ENCODE data around the gene MRNIP. TPM values are rescaled to one million over a fixed set of nuclear protein-coding genes. Genes with fewer than 3 reads are reported as not detected.

Gene MRNIP
- total RNA-seq, 2 experiments from 2014 or later: 20.2 to 21.4 TPM

DNA sequence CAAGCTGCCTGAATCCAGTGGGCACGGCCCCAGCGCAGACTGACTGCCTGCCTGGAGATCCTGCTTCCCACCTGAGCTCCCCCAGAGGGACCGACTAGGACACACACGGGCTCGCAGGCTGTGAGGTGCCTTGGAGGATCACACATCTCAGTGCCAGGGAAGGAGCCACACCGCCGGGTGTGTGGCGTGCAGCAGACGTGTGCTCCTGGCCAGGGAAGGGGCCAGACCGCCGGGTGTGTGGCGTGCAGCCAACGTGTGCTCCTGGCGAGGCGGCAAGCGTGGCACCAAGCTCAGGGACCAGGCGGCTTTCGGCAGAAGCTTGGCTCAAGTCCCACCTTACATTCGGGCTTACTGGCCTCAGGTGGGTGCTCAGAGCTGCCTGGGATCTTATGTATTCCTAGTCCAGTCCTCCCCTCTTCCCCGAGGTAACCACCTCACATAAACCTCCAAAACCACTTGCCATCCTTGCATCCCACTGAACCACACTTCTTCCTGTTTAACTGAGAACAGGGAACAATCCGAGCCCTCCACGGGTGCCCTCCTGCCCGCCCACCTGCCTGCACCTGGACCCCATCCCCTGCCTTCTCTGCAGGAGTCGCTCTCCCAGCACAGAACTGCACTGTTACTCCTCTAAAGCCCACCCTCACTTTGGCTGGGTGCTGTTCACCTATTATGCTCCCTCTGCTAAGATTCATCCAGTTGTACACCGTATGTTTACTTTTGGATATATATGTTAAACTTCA lies 22.4 kb upstream of the MRNIP start:
- no peak overlapping the region for H3K27ac Mint-ChIP-seq
- H3K36me3 Mint-ChIP-seq: peaks cover 47% of the 10 kb centered on the region
- H3K4me3 Mint-ChIP-seq: no peak overlapping the region
- no peaks in the 10 kb centered on the region for H3K4me1 Mint-ChIP-seq
- no peak for ATAC-seq
- H3K27me3 Mint-ChIP-seq: no peaks in the 10 kb centered on the region
- DNase-seq: no peak
- peaks cover 5% of the 10 kb centered on the region for H3K9me3 Mint-ChIP-seq (ENCODE audit: low read depth)
- CTCF ChIA-PET: no interaction called here

DNA sequence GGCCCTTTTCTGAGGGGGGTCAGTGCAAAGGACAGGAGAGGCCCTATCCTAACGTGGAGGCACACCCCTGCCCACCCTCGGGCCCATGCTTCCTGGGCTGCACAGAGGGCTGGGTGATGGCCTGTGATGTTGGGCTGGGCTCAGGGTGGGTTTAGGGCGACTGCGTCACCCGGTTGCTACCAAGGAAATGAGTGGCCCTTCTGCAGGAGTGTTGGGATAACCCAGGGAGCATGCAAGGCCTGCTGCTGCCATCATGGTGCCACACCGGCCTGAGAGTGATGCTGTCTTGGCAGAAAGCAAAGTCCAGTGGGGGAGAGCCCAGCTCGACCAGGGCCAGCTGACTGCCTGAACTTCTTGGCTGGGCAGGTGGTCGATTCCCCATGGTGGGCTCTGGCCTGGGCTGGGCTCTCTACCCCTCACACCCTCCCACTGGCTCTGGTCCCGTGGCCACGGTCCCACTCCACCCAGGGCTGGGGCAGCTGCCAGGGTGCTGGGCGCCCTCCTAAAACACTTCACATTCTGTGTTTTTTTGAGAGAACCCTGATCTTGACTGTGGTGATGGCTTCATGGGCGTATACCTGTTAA lies 21.5 kb upstream of the MRNIP start:
- no peak for ATAC-seq
- CTCF ChIA-PET: no interaction called here
- no peak overlapping the region for H3K4me3 Mint-ChIP-seq
- H3K36me3 Mint-ChIP-seq: peaks cover 38% of the 10 kb centered on the region
- DNase-seq: no peak
- no peaks in the 10 kb centered on the region for H3K27me3 Mint-ChIP-seq
- no peaks in the 10 kb centered on the region for H3K4me1 Mint-ChIP-seq
- no peak overlapping the region for H3K27ac Mint-ChIP-seq
- H3K9me3 Mint-ChIP-seq (ENCODE audit: low read depth): peaks cover 5% of the 10 kb centered on the region

DNA sequence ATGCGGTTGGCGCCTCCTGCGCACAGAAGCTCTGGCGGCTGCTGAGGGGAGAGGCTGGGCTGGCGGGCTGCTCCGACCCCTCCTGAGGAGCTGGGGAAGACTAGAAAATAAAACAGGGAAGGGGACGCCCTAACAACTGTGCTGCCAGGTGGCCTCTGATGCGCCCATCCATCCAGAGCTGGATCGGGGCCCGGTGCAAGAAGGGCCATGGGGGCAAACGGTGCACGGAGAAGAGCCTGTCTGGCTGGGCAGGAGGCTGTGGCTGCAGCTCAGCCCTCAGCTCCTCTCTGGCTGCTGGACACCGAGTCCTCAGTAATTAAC lies 21.0 kb upstream of the MRNIP start:
- no peaks in the 10 kb centered on the region for H3K4me1 Mint-ChIP-seq
- H3K4me3 Mint-ChIP-seq: no peak overlapping the region
- no peak overlapping the region for H3K27ac Mint-ChIP-seq
- H3K9me3 Mint-ChIP-seq (ENCODE audit: low read depth): peaks cover 5% of the 10 kb centered on the region
- no peaks in the 10 kb centered on the region for H3K27me3 Mint-ChIP-seq
- peaks cover 33% of the 10 kb centered on the region for H3K36me3 Mint-ChIP-seq
- CTCF ChIA-PET: no interaction called here
- ATAC-seq (no peak), DNase-seq (no peak)

DNA sequence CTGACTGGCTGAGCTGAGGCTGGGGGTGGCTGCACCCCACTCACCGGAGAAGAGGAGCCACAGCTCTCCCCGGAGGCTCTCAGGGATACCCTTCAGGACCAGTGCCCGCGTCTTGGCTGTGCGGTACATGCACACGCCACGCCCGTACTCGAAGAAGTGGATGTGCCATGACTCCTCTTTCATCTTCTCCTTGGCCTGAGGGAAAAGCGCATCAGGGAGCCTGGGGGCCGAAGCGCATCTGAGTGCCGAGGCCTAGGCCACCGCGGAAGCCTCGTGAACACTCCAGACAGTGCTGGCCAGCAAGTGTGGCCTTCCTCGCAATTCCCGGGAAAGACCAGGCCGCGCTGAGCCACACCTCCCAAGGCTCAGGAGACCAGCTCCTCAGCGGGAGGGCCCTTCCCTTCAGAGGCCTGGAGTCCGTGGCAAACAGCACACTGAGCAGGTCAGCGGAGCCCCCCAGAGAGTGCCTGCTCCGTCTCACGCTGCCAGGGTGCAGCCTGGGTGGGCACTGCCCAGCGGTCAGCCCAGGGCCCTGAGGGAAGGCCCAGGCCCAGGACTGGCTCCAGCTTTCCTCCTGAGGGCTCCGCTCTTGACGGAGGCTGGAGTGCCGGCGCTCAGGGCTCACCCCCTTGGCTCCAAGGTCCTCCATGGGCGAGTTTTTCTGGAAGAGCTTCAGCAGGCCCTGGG lies 20.5 kb upstream of the MRNIP start:
- H3K4me3 Mint-ChIP-seq: no peak overlapping the region
- DNase-seq: no peak
- H3K27ac Mint-ChIP-seq: no peak overlapping the region
- H3K9me3 Mint-ChIP-seq (ENCODE audit: low read depth): peaks cover 3% of the 10 kb centered on the region
- H3K27me3 Mint-ChIP-seq: no peaks in the 10 kb centered on the region
- no peak for ATAC-seq
- no peaks in the 10 kb centered on the region for H3K4me1 Mint-ChIP-seq
- CTCF ChIA-PET: interaction anchor here (1.7 kb wide), 1 partner anchor 77 kb away, joined by 6 read pairs; no protein-coding TSS in a partner anchor
- H3K36me3 Mint-ChIP-seq: peaks cover 28% of the 10 kb centered on the region

DNA sequence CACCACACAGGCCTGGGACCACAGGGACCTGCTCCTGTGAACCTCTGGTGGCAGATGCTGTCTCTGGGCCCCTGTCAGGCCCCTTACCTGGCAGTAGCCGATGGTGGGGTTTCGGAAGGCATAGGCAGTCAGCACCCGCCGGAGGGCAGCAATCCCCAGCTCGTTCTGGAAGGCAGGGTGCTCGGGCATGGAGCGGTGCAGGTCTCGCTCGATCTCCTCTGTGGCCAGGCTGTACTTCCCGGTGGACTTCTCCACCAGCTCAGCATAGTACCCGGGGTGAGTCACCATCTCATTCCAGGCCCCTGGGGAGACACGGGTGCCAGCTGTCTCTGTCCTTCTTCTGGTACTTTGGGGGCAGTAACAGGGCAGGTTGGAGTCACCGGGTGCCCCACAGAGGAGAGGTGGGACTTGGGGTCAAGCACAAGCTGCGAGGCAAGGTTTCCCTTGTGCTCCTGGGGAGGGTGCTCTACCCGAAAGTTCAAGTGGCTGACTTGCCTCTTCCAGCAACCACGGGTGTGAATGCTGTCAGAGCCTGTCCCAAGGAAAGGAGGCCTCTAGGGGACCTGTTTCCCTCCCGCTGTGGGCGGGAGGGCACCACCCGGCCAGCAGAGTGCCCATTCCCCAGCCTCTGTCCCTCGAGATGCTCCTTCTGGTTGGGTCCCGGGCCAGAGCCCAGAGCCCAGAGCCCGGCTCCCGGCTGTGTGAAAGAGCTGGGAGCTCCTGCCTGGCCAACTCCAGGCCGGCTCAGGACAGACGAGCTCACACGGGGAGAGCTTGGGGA lies 19.8 kb upstream of the MRNIP start:
- no peak for ATAC-seq
- H3K4me1 Mint-ChIP-seq: no peaks in the 10 kb centered on the region
- no peak for DNase-seq
- H3K4me3 Mint-ChIP-seq: no peak overlapping the region
- no peaks in the 10 kb centered on the region for H3K27me3 Mint-ChIP-seq
- H3K27ac Mint-ChIP-seq: no peak overlapping the region
- CTCF ChIA-PET: interaction anchor here (1.7 kb wide), 1 partner anchor 77 kb away, joined by 6 read pairs; no protein-coding TSS in a partner anchor
- H3K36me3 Mint-ChIP-seq: peaks cover 21% of the 10 kb centered on the region
- H3K9me3 Mint-ChIP-seq (ENCODE audit: low read depth): peaks cover 2% of the 10 kb centered on the region

DNA sequence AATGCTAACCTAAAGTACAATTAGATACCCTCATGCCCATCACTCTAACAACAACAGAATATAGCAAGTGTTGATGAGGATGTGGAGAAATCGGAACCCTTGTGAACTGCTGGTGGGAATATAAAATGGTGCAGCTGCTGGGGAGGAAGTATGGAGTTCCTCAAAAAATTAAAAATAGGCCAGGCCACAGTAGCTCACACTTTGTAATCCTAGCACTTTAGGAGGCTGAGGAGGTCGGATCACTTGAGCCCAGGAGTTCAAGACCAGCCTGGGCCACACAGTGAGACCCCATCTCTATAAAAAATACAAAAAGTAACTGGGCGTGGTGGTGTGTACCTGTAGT lies 18.0 kb upstream of the MRNIP start:
- CTCF ChIA-PET: no interaction called here
- Mint-ChIP-seq H3K27ac (no peak overlapping the region), H3K9me3 (ENCODE audit: low read depth) (no peaks in the 10 kb centered on the region), H3K36me3 (peaks cover 8% of the 10 kb centered on the region), H3K27me3 (no peaks in the 10 kb centered on the region), H3K4me3 (no peak overlapping the region), H3K4me1 (no peaks in the 10 kb centered on the region)
- ATAC-seq: no peak
- DNase-seq: no peak

DNA sequence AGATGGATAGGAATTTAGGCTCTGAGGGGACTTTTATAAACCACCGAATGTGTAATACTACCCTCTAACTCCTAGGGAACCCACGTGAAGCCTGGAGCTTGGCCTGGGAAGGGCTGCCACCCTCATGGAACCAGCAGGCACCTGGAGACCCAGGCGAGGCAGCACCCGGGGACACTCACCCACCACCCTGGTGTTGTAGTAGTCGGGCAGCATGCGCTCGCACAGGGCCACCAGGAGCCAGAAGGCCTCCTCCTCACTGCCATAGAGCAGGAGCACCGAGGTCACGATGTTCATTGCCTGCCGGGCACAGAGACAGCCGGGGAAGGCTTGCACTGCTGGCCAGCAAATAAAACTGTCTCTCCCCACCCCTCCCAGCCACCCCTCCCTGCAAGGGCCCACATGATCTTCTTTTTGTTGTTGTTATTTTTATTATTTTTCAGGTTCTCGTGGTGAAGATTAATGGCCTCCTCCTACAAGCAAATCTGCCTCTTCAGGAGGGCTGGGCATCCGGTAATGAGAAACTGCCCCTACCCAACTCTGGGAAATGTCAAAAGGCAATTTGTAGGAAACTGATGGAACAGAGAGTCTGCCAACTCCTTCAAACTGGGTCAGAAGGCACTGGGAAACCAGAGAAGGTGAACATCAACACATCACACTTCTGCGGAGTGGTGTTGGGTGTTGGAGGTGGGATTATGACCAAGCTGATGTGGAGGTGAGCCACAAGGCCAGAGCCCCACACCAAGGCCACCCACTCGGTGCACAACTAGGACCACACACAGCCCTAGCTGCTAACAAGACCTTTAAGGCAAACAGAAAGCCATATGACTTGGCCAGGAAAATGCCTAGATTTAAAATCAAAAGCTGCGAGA lies 17.4 kb upstream of the MRNIP start:
- Mint-ChIP-seq H3K9me3 (ENCODE audit: low read depth) (no peaks in the 10 kb centered on the region), H3K27ac (no peak overlapping the region), H3K27me3 (no peaks in the 10 kb centered on the region), H3K4me3 (no peak overlapping the region), H3K4me1 (no peaks in the 10 kb centered on the region), H3K36me3 (peaks cover 4% of the 10 kb centered on the region)
- CTCF ChIA-PET: no interaction called here
- DNase-seq (no peak), ATAC-seq (no peak)

DNA sequence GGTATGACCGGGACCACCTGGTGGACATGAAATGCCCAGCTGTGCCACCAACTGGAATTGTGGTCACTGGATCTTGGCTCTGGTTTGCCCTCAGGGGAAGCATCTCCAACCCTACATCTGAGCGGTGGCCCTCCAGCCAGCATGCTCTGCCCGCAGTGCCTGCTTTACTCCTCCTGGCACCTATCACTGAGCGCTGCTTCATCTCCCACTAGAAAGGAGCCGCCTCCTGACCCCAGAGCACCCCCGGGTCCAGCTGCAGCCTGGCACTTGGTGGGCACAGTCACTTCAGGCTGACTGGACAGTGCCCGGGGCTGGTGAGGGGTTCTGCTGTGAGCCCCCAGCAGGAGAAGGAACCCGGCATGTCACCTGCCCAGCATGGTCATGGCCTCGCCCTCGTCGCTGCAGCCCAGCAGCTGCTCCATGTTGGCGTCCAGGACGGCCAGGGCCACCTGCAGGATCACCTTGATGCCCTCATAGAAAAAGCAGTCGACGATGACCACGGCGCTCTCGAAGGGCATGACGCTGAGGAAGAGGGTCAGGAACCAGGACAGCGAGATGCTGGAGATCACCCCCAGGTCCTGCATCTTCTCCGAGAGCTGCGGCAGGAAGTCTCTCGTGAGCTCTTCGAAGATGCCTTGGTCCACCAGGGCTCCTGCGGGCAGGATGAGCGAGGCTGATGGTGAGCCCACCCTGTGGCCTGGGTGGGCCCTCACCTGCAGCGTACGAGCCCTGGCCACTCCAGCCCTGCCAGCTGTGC lies 16.1 kb upstream of the MRNIP start:
- CTCF ChIA-PET: no interaction called here
- Mint-ChIP-seq H3K36me3 (peaks cover 8% of the 10 kb centered on the region), H3K9me3 (ENCODE audit: low read depth) (no peaks in the 10 kb centered on the region), H3K27me3 (no peaks in the 10 kb centered on the region), H3K27ac (no peak overlapping the region), H3K4me1 (no peaks in the 10 kb centered on the region), H3K4me3 (no peak overlapping the region)
- ATAC-seq: no peak
- DNase-seq: no peak

DNA sequence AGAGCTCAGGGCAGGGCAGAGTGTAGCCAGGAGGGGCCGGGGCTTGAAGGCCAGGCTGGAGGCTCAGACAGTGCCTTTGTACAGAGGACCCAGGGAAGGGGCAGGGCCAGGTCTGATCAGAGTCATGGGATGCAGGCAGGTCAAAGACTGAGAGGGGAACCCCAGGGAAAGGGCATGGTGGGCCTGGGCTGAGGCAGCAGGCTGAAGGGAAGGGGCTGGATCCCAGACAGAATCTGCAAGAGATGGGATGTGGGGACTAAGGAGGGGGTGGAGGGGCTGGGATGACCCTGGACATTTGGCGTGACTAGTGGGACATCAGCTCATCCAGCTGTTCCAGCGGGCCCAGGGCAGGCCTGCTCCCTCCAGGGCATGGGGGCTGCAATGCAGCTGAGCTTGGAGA lies 15.5 kb upstream of the MRNIP start:
- H3K36me3 Mint-ChIP-seq: peaks cover 8% of the 10 kb centered on the region
- H3K27ac Mint-ChIP-seq: no peak overlapping the region
- no peaks in the 10 kb centered on the region for H3K27me3 Mint-ChIP-seq
- H3K4me1 Mint-ChIP-seq: no peaks in the 10 kb centered on the region
- CTCF ChIA-PET: no interaction called here
- ATAC-seq (no peak), DNase-seq (no peak)
- no peaks in the 10 kb centered on the region for H3K9me3 Mint-ChIP-seq (ENCODE audit: low read depth)
- no peak overlapping the region for H3K4me3 Mint-ChIP-seq

DNA sequence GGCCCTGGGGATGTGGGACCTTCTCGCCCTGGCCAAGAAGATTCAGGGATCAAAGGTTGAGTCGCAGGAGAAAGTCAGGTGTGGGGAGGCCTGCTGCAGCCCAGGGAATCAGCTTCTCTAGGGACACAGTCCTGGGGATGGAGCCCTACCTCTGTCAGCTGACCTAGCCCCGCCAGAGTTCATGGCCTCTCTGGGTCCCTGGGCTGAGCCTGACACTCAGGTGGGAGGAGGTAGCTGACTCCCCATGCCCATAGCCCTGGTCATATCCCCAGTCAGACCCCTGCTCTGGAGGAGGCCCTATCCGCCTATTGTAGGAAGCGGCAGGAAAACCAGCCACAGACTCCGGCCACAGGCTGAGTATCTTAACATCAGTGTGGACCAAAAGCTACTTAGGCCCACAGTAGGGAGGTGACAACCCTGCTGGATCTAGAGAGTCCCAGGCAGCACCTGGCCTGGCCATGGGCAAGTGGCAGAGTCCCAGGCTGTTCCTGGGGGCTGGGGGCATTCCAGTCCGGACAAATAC lies 15.0 kb upstream of the MRNIP start:
- H3K4me1 Mint-ChIP-seq: no peaks in the 10 kb centered on the region
- DNase-seq (no peak), ATAC-seq (no peak)
- H3K4me3 Mint-ChIP-seq: no peak overlapping the region
- CTCF ChIA-PET: no interaction called here
- no peaks in the 10 kb centered on the region for H3K27me3 Mint-ChIP-seq
- H3K27ac Mint-ChIP-seq: no peak overlapping the region
- peaks cover 8% of the 10 kb centered on the region for H3K36me3 Mint-ChIP-seq
- H3K9me3 Mint-ChIP-seq (ENCODE audit: low read depth): no peaks in the 10 kb centered on the region

DNA sequence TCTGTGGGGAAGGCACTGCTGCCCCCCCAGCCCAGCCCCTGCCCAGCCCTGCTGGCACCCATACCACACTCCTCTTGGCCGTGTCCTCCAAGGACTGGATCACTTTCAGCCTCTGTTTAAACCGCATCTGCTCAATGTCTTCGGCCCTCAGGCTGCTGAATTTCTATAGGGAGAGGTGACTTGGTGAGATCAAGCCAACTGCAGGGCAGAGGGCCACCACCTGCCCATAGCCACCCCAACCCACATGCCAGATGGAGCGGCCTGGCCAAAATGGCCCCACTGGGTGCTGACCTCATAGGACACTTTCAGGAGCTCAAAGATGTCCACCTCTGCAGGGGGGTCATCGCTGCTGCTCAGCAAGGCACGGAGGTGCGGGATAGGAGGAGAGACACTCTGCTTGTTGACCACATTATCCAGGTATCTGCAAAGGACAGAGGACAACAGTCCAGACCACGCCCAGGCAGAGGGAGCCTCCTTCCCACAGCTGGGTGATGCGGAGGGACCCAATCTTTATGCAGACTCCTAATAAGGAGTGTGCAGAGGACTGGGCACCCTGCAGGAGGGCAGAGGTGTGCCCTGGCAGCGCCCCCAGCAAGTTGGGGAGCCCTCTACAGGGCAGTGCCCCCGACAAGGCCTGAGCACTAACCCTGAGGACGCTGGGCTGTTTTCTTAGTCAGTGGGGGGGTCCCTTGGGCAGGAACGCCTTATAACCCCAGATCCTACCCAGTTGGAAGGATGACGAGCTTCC lies 14.4 kb upstream of the MRNIP start:
- H3K9me3 Mint-ChIP-seq (ENCODE audit: low read depth): no peaks in the 10 kb centered on the region
- no peaks in the 10 kb centered on the region for H3K27me3 Mint-ChIP-seq
- peaks cover 7% of the 10 kb centered on the region for H3K36me3 Mint-ChIP-seq
- no peak overlapping the region for H3K27ac Mint-ChIP-seq
- H3K4me1 Mint-ChIP-seq: no peaks in the 10 kb centered on the region
- H3K4me3 Mint-ChIP-seq: no peak overlapping the region
- CTCF ChIA-PET: no interaction called here
- ATAC-seq (no peak), DNase-seq (no peak)

Data from activated CD8-positive, alpha-beta memory T cell treated with anti-CD3 and anti-CD28 coated beads, Interleukin-2, amount 10 ng/mL, durations not matched to agents 7 days and 5 days (primary cell).